Lower lobe of right lung (tissue), 2 donors: ENCODE data around the gene ZNF586. TPM values are rescaled to one million over a fixed set of nuclear protein-coding genes. Genes with fewer than 3 reads are reported as not detected.
"Not testable (repeated sequence)": the region's sequence is repeated elsewhere in the genome, so short reads cannot be mapped to it uniquely, and the experiment has no call there.

Source experiments
- ATAC-seq, 2 donors: fragments of 200-7000 bp; cut with Tn5 transposase; one replicate each; pipeline ENCODE4 v1.9.1; 2020 to 2022; ENCODE audit warnings: mild to moderate bottlenecking in 2 of 2, moderate library complexity in 2 of 2
- DNase-seq: peaks from one replicate; pipeline ENCODE4 v3.0.0-alpha.2; 2020
- H3K27ac ChIP-seq: fragments of 200-600 bp; one replicate; pipeline ENCODE4 v1.8.0; 2022
- H3K27me3 ChIP-seq: fragments of 200-600 bp; one replicate; pipeline ENCODE4 v1.8.0; 2022; ENCODE audit warnings: low read depth
- H3K36me3 ChIP-seq: fragments of 200-600 bp; one replicate; pipeline ENCODE4 v1.8.0; 2022; ENCODE audit warnings: mild to moderate bottlenecking
- H3K4me1 ChIP-seq: fragments of 200-600 bp; one replicate; pipeline ENCODE4 v1.8.0; 2022
- H3K4me3 ChIP-seq: fragments of 200-600 bp; one replicate; pipeline ENCODE4 v1.8.0; 2022; ENCODE audit warnings: mild to moderate bottlenecking
- H3K9me3 ChIP-seq: fragments of 200-600 bp; one replicate; pipeline ENCODE4 v1.8.0; 2022
- intact Hi-C: fragments of 100-400 bp; cut with DNase I; formaldehyde crosslinking; loops from one replicate; pipeline ENCODE4 v1.11.0; 2022
- total RNA-seq: library from RNA; stranded (reverse); fragmentation: NEBNext Ultra II Directional; extraction: Animal tissue kit (Norgen Biotek cat#: 25700); gene quantifications from one replicate; pipeline ENCODE4 v1.2.1, GENCODE V29; 2021
- TF ChIP-seq, protein P1 (sequence below): fragments of 200-600 bp; IDR thresholded peaks from one replicate; pipeline ENCODE4 v1.8.0; 2022; ENCODE audit warnings: antibody characterized with exemption, mild to moderate bottlenecking
- donor health status: DM: no; HTN: yes; CAD: no; lungs with severe emphysema.

ZNF586 gene
- total RNA-seq, 1 donor from 2014 or later = 21.8 TPM

DNA sequence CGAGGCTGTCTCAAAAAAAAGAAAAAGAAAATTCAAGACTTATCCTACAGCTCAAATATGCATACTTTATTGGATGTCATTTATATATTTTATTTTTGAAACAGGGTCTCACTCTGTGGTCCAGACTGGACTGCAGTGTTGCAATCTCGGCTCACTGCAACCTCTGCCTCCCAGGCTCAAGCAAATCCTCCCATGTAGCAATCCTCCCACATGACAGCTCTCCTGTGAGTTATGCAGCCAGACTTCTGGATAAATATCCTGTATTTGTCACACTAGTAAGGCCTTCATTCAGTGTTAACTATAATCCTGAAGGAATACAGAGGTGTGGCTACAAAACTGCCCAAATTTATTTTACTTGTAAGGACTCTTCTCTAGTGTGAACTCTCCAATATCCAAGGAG is 38.1 kb downstream of the ZNF586 start:
- H3K27me3 ChIP-seq = no peaks in the 10 kb centered on the region
- H3K27ac ChIP-seq = no peak overlapping the region
- H3K9me3 ChIP-seq = no peaks in the 10 kb centered on the region
- peaks cover 42% of the 10 kb centered on the region for H3K36me3 ChIP-seq
- TF ChIP-seq, protein P1, sequence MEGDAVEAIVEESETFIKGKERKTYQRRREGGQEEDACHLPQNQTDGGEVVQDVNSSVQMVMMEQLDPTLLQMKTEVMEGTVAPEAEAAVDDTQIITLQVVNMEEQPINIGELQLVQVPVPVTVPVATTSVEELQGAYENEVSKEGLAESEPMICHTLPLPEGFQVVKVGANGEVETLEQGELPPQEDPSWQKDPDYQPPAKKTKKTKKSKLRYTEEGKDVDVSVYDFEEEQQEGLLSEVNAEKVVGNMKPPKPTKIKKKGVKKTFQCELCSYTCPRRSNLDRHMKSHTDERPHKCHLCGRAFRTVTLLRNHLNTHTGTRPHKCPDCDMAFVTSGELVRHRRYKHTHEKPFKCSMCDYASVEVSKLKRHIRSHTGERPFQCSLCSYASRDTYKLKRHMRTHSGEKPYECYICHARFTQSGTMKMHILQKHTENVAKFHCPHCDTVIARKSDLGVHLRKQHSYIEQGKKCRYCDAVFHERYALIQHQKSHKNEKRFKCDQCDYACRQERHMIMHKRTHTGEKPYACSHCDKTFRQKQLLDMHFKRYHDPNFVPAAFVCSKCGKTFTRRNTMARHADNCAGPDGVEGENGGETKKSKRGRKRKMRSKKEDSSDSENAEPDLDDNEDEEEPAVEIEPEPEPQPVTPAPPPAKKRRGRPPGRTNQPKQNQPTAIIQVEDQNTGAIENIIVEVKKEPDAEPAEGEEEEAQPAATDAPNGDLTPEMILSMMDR = no peak
- no peak for ATAC-seq
- H3K4me3 ChIP-seq = no peak overlapping the region
- intact Hi-C loops = no loop called here
- peaks cover 44% of the 10 kb centered on the region for H3K4me1 ChIP-seq
- DNase-seq = no peak

DNA sequence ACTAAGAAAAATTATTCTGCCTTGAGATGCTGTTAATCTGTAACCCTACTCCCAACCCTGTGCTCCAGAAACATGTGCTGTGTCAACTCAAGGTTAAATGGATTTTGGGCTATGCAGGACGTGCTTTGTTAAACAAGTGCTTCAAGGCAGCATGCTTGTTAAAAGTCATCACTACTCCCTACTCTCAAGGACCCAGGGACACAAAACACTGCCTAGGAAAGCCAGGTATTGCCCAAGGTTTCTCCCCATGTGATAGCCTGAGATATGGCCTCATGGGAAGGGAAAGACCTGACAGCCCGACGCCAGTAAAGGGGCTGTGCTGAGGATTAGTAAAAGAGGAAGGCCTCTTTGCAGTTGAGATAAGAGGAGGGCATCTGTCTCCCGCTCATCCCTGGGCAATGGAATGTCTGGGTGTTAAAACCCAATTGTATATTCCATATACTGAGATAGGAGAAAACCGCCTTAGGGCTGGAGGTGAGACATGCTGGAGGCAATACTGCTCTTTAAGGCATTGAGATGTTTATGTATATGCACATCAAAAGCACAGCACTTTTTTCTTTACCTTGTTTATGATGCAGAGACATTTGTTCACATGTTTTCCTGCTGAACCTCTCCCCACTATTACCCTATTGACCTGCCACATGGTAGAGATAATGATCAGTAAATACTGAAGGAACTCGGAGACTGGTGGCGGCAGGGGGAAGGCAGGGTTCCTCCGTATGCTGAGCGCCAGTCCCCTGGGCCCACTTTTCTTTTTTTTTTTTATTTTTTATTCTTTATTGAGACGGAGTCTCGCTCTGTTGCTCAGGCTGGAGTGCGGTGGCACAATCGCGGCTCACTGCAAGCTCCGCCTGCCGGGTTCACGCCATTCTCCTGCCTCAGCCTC is 41.2 kb downstream of the ZNF586 start:
- H3K9me3 ChIP-seq, ATAC-seq, H3K27ac ChIP-seq, H3K4me3 ChIP-seq, intact Hi-C loops, H3K27me3 ChIP-seq, DNase-seq: not testable (repeated sequence)
- H3K4me1 ChIP-seq = peaks cover 37% of the 10 kb centered on the region
- peaks cover 42% of the 10 kb centered on the region for H3K36me3 ChIP-seq

DNA sequence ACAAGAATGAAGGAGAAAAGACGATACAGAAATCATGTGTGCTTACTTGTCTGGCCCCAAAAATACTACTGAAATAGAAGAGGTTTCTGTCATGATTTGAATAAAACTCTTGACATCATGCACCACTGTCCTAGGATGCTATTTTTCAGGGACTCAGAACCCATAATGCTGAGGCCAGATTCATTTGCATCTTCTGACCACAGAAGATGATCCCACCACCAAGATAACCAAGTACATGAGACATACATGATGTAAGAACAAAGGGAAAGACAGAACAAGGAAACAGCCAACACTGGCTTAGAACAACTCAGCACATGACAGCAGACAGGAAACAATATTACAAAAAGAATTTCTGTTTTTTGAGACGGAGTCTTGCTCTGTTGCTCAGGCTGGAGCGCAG is 42.8 kb downstream of the ZNF586 start:
- no peaks in the 10 kb centered on the region for H3K27me3 ChIP-seq
- peaks cover 42% of the 10 kb centered on the region for H3K36me3 ChIP-seq
- ATAC-seq = no peak
- intact Hi-C loops = no loop called here
- no peak for DNase-seq
- no peaks in the 10 kb centered on the region for H3K9me3 ChIP-seq
- TF ChIP-seq, protein P1 = no peak
- peaks cover 34% of the 10 kb centered on the region for H3K4me1 ChIP-seq
- no peak overlapping the region for H3K27ac ChIP-seq
- no peak overlapping the region for H3K4me3 ChIP-seq

DNA sequence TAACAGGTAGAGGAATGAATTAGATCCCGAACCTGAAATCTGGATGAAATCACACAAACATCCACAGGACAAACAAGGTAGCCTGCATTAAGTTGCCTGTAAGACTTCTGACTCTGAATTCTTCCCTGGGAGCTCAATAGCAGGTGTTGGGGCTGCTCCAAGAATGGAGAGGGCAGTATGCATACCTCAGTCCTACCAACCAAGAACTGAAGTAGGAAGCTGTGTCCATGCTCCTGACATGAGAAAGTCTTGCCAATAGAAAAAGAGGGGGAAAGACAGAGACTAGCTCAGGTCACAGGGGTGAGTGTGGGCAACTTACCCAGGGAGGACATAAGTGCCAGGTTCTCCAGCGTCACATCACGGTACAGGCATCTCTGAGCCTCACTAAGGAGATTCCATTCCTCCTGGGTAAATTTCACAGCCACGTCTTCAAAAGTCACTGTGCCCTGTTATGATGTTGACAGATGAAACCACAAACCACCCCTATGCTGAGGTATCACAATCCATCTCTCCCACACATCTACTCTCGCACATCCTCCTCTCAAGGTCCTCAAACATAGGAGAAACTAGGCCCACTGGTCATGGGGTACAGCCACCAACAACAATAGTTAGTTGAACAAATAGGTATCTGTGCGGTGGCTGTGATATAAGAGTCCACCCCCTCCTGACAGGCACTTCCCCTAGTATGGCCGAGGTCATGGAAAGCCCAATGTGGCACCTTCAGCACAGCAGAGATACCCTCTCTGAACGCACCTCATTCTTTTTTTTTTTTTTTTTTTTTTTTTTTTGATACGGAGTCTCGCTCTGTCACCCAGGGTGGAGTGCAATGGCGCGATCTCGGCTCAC is 43.7 kb downstream of the ZNF586 start:
- H3K9me3 ChIP-seq, H3K27me3 ChIP-seq, DNase-seq, intact Hi-C loops: not testable (repeated sequence)
- peaks cover 34% of the 10 kb centered on the region for H3K4me1 ChIP-seq
- peak overlapping the region; percentile 88 for H3K4me3 ChIP-seq
- peak overlapping the region; percentile 83 for H3K27ac ChIP-seq
- ATAC-seq = peak in 1 of 2 donors; percentile 22
- H3K36me3 ChIP-seq = peaks cover 33% of the 10 kb centered on the region

DNA sequence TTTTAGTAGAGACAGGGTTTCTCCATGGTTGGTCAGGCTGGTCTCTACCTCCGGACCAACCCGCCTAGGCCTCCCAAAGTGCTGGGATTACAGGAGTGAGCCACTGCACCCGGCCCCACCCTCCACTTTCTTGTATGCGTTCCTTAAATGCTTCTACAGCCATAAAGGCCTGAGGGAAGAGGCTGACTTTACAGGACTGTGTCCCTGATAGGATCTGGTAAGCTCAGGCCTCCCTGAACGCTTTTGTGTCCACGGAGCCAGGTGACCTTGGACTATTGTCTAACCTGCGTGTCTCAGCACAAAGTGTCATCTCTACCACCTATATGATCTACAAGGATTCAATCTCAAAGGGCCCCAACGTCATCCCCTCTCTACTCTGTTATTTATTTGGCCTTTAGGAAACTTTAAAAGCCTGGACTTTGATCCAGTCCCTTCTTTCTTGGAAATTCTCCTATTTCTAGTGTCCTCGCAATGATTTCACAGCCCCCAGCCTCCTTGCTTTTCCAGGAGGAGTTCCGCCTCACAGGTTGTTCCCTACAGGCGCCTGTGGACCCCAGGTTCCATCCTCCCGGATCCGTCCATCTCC is 44.5 kb downstream of the ZNF586 start:
- TF ChIP-seq, protein P1 = no peak
- Histone ChIP-seq H3K27me3 (no peaks in the 10 kb centered on the region), H3K27ac (peak overlapping the region; percentile 83), H3K36me3 (peaks cover 28% of the 10 kb centered on the region), H3K9me3 (no peaks in the 10 kb centered on the region), H3K4me3 (peak overlapping the region; percentile 88), H3K4me1 (peaks cover 34% of the 10 kb centered on the region)
- no peak for DNase-seq
- intact Hi-C loops = no loop called here
- ATAC-seq = peak; percentile 42 to 65

DNA sequence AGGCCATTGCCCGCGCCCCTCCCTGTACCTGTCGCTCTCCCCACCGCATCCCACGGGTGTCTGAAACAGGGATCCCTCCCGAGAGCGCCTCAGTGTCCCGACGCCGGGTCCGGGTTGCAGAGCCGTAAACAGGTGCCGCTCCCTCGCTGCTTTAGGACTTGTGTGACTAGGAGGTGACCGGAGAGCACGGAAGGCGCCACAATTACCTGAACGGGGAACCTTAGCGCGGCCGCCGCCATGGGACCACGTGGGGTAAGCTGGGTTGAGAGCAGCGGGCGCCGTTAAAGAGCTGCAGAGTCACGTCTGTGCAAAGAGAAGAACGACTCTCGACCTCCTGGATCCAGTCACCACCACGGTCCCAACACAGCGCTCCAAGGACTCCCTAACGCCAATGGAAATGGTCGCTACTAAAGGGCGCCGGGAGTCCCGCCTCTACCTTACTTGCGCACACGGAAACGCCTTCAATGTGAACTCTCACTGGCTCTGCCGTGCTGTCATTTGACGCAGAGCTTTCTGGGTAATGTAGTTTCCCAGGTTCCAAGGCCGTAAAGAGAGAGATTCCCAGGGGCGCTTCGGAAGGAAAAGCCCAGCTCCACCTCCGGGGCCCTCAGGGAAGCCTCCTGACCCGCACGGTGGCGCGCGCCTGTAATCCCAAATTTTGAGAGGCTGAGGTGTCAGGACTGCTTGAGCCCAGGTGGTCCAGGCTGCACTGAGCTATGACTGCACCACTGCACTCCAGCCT is 45.2 kb downstream of the ZNF586 start, which contains the start of gene ZNF552:
Gene ZNF552, minus strand, starts transcription at position 409 of the 742 bp plus-strand sequence. Its CDS starts 170 bp downstream, at position 239.
- Histone ChIP-seq H3K4me3 (peak within 1 kb of the TSS; percentile 88), H3K4me1 (peaks cover 31% of the 10 kb centered on the region), H3K27me3 (no peaks in the 10 kb centered on the region), H3K36me3 (peaks cover 21% of the 10 kb centered on the region), H3K9me3 (no peaks in the 10 kb centered on the region), H3K27ac (peak within 1 kb of the TSS; percentile 83)
- TF ChIP-seq, protein P1 = no peak
- intact Hi-C loops = no loop called here
- ATAC-seq = peak; percentile 94
- DNase-seq = peak; percentile 90
